Loucy (cell line): ENCODE data around the gene B4GALNT1.

Source experiments
- CTCF ChIP-seq: fragments of 200-600 bp; sonication (generic); conservative IDR thresholded peaks from 2 replicates; pipeline ENCODE4 v1.5.1; 2014; ENCODE audit warnings: mild to moderate bottlenecking, antibody characterized with exemption, low read length
- EZH2phosphoT487 ChIP-seq: fragments of 200-600 bp; IDR thresholded peaks from 2 replicates; pipeline ENCODE4 v1.6.1; 2018; ENCODE audit warnings: antibody characterized with exemption, mild to moderate bottlenecking, moderate library complexity, borderline replicate concordance

- TF ChIP-seq CTCF (no peak), EZH2phosphoT487 (no peak)
Measured at GRCh38 chr12:57638096-57638495, 5.1 kb upstream of the B4GALNT1 start.
